ENCODE measurements around the gene SPCS2.

SPCS2 gene

GRCh38 chr11:74948898-74949752 is at the start of gene SPCS2, which contains the start of gene XRRA1:
SPCS2 (plus strand) TSS chr11:74949266; CDS start chr11:74949286, 20 bp downstream.
XRRA1 (minus strand) TSS chr11:74949091; CDS start chr11:74940878, 8,213 bp downstream.
- peak; percentile 90 for DNase-seq

- DNase-seq = no peak
Observed at GRCh38 chr11:74902342-74902741, 46.7 kb upstream of the SPCS2 start.

GRCh38 chr11:74905326-74905725 is 43.7 kb upstream of the SPCS2 start:
- no peak for DNase-seq

GRCh38 chr11:74909385-74909784 is 39.7 kb upstream of the SPCS2 start:
- DNase-seq = no peak

GRCh38 chr11:74909812-74910211 is 39.3 kb upstream of the SPCS2 start:
- no peak for DNase-seq

- no peak for DNase-seq
Observed at GRCh38 chr11:74923125-74923524, 25.9 kb upstream of the SPCS2 start.

GRCh38 chr11:74925281-74925680 is 23.8 kb upstream of the SPCS2 start:
- no peak for DNase-seq

- no peak for DNase-seq
Observed at GRCh38 chr11:74926304-74927030, 22.6 kb upstream of the SPCS2 start.

GRCh38 chr11:74927496-74927895 is 21.6 kb upstream of the SPCS2 start:
- no peak for DNase-seq

GRCh38 chr11:74929431-74930363 is 19.4 kb upstream of the SPCS2 start:
- peak; percentile 11 for DNase-seq

- no peak for DNase-seq
Observed at GRCh38 chr11:74932169-74932568, 16.9 kb upstream of the SPCS2 start.

GRCh38 chr11:74932797-74933196 is 16.3 kb upstream of the SPCS2 start:
- no peak for DNase-seq

GRCh38 chr11:74933765-74934164 is 15.3 kb upstream of the SPCS2 start:
- DNase-seq = no peak

- DNase-seq = no peak
Observed at GRCh38 chr11:74935285-74935684, 13.8 kb upstream of the SPCS2 start.

GRCh38 chr11:74936087-74936486 is 13.0 kb upstream of the SPCS2 start:
- no peak for DNase-seq

- DNase-seq = no peak
Observed at GRCh38 chr11:74936976-74937375, 12.1 kb upstream of the SPCS2 start.

GRCh38 chr11:74937696-74938475 is 11.2 kb upstream of the SPCS2 start:
- DNase-seq = no peak

- no peak for DNase-seq
Observed at GRCh38 chr11:74941492-74941891, 7.6 kb upstream of the SPCS2 start.

- no peak for DNase-seq
Observed at GRCh38 chr11:74942073-74942759, 6.8 kb upstream of the SPCS2 start.

GRCh38 chr11:74948546-74948897 is 544 bp upstream of the SPCS2 start:
- no peak for DNase-seq

GRCh38 chr11:74949753-74950137 is 679 bp downstream of the SPCS2 start:
- DNase-seq = no peak

Measured in NCI-H1417 treated with DMSO at 0.1 percent for 48 hours (cell line).